Measurements from ENCODE around the gene TRPT1.

Gene TRPT1

DNA sequence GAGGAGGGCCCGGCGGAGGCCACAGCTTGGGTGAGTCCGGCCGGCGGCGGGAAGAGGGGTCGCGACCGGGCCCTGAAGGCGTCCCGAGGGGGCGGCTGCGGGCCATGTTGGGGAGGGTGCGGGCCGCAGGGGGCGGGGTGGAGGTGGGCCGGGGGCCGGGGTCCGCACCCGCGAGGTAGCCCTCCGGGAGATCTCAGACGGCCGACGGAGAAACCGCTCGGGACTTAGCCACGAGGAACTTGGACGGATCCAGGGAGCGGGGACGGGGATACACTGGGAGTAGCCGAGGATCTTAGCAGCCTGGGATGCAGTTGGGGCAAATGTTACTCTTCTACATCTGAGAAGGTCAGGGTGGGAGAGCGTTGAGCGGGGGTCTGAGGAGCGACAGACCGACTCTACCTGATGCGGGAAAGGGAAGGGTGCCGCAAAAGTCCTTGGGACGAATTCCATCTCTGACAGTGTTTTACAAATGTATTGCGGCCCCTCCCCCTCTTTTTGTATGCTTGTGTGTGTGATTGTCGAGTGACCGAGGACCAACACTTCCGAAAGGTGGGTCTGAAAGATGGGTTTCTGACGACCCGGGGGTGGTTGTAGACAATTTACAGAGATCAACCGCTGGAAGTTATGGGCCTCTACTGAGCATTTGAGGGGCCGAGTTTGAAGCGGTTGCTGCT, 39.4 kb downstream of the TRPT1 start:
- in situ Hi-C loops (cut with HindIII; ENCODE audit: low sequenced_read_pairs) = no loop called here
- H3K4me3 ChIP-seq (ENCODE audit: low read depth, low read length) = no peak overlapping the region
- TF ChIP-seq, protein P1, sequence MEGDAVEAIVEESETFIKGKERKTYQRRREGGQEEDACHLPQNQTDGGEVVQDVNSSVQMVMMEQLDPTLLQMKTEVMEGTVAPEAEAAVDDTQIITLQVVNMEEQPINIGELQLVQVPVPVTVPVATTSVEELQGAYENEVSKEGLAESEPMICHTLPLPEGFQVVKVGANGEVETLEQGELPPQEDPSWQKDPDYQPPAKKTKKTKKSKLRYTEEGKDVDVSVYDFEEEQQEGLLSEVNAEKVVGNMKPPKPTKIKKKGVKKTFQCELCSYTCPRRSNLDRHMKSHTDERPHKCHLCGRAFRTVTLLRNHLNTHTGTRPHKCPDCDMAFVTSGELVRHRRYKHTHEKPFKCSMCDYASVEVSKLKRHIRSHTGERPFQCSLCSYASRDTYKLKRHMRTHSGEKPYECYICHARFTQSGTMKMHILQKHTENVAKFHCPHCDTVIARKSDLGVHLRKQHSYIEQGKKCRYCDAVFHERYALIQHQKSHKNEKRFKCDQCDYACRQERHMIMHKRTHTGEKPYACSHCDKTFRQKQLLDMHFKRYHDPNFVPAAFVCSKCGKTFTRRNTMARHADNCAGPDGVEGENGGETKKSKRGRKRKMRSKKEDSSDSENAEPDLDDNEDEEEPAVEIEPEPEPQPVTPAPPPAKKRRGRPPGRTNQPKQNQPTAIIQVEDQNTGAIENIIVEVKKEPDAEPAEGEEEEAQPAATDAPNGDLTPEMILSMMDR (IDR thresholded peaks at IDR 0.05; ENCODE audit: low read depth, low read length) = no peak
- no peak for DNase-seq (ENCODE audit: low read depth, low spot score)

GRCh38 chr11:64185693-64186491, 40.1 kb downstream of the TRPT1 start, which contains the start of gene STIP1:
TSS of gene STIP1 (plus strand) at chr11:64186171. CDS start at chr11:64186262, 91 bp downstream.
- in situ Hi-C loops (cut with HindIII; ENCODE audit: low sequenced_read_pairs) = no loop called here
- TF ChIP-seq, protein P1 (IDR thresholded peaks at IDR 0.05; ENCODE audit: low read depth, low read length) = peak; percentile 40
- H3K4me3 ChIP-seq (ENCODE audit: low read depth, low read length) = peak within 1 kb of the TSS; percentile 63
- DNase-seq (ENCODE audit: low read depth, low spot score) = peak; percentile 100

DNA sequence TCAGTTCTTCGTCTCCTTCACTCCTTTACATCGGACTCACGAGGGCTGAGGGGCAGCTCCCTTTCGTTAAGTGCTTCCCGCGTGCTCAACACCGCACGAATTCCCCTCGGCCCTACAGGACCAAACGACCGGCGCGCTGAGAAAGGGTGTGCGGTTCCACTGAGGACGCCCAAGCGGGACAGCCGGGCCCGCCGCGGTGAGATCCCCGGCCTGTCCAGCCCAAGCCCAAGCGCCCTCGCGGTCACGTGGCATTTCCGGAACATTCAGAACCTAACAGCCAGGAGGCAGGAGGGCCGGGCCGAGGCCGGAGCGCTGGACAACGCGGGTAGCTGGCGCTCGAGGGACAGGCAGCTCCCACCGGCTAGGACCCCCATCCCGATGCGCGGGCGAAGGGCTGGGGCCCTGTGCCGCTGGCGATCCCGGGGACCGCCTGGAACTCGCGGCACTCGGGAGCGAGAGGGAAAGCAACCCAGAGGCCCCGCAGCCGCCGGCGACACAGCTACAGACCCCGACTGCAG, 40.8 kb downstream of the TRPT1 start:
- peak overlapping the region; percentile 63 for H3K4me3 ChIP-seq (ENCODE audit: low read depth, low read length)
- in situ Hi-C loops (cut with HindIII; ENCODE audit: low sequenced_read_pairs) = no loop called here
- DNase-seq (ENCODE audit: low read depth, low spot score) = peak; percentile 86
- TF ChIP-seq, protein P1 (IDR thresholded peaks at IDR 0.05; ENCODE audit: low read depth, low read length) = no peak

DNA sequence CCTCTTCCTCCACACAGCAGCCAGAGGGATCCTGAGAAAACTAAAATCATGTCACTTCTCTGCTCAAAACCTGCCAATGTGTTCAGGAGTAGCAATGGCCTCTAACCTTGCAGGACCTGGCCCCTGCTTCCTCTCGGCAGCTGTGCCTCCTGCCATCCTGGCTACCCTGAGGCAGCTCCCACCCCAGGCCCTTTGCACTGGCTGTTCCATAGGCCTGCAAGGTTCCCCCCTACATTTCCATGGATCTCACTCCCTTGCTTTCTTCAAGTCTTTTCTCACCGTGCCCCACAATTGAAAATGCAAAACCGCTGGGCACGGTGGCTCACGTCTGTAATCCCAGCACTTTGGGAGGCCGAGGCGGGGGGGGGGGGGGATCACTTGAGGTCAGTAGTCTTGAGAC, 42.1 kb downstream of the TRPT1 start:
- no peak for DNase-seq (ENCODE audit: low read depth, low spot score)
- TF ChIP-seq, protein P1 (IDR thresholded peaks at IDR 0.05; ENCODE audit: low read depth, low read length) = no peak
- H3K4me3 ChIP-seq (ENCODE audit: low read depth, low read length) = no peak overlapping the region
- in situ Hi-C loops (cut with HindIII; ENCODE audit: low sequenced_read_pairs) = no loop called here

- in situ Hi-C loops (cut with HindIII; ENCODE audit: low sequenced_read_pairs) = no loop called here
- peak; percentile 92 for DNase-seq (ENCODE audit: low read depth, low spot score)
- TF ChIP-seq, protein P1 (IDR thresholded peaks at IDR 0.05; ENCODE audit: low read depth, low read length) = no peak
- no peak overlapping the region for H3K4me3 ChIP-seq (ENCODE audit: low read depth, low read length)
Observed at GRCh38 chr11:64181506-64182411, 44.2 kb downstream of the TRPT1 start.

DNA sequence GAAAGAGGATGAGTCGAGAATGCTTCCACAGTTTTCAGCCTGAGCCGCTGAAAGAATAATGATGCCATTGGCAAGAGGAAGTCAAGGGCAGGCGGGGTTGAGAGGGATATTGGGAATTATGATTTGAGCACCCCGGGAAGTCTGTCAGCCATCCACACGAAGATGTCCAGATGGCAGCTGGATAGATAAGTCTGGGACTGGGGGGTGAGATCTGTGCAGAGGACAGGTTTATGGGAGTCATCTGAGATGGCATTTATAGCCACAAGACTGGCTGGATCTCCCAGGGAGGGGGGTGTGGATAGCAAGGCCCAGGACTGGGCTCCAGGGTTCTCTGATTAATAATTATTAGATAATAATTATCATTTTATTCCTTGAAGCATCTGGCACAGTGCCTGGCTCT, 45.1 kb downstream of the TRPT1 start:
- TF ChIP-seq, protein P1 (IDR thresholded peaks at IDR 0.05; ENCODE audit: low read depth, low read length) = no peak
- in situ Hi-C loops (cut with HindIII; ENCODE audit: low sequenced_read_pairs) = no loop called here
- H3K4me3 ChIP-seq (ENCODE audit: low read depth, low read length) = no peak overlapping the region
- DNase-seq (ENCODE audit: low read depth, low spot score) = no peak

Measured in astrocyte of the spinal cord (primary cell).